ENCODE measurements around the gene SNAI3.

DNA sequence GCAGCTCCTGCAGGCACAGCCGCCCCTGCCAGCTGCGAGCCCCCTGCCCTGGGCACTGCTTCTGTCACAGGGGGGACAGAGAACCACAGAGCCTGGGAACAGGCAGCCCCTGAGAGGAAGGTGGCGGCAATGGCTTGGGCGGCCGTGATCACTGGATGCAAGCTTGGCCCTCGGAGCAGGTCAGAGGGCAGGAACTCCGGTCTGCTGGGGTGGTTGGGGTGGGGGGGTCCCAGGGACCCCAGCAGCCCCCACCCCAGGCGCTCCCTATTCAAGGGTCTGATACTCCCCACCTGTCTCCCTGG lies 33.6 kb downstream of the SNAI3 start:
- no peak for TF ChIP-seq CTCF (IDR thresholded peaks at IDR 0.05)
- no peak for TF ChIP-seq POLR2A (IDR thresholded peaks at IDR 0.05)

All from Peyer's patch (tissue), 4 donors.